ENCODE measurements around the gene SUGP2.
"Not testable (repeated sequence)": the region's sequence is repeated elsewhere in the genome, so short reads cannot be mapped to it uniquely, and the experiment has no call there.

The SUGP2 gene

DNA sequence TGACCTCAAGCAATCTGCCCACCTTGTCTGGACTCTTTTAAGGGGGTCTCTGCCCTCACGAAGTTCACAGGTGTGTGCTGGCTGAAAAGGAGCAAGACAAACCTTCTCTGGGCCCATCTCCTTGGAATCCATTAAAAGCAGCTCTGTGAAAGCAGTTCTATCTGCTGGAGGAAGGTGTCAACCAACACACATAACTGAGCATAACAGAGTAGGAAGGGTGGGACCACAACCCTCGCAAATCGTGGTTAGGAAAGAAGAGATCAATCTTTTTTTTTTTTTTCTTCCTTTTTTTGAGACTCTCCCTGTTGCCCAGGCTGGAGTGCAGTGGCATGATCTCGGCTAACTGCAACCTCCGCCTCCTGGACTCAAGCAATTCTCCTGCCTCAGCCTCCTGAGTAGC is 1.4 kb downstream of the SUGP2 start:
- DNase-seq (ENCODE audit: low spot score), result no peak

- no peak for DNase-seq (ENCODE audit: low spot score)
These were observed 4.8 kb downstream of the SUGP2 start for GRCh38 chr19:19028526-19028925.

DNA sequence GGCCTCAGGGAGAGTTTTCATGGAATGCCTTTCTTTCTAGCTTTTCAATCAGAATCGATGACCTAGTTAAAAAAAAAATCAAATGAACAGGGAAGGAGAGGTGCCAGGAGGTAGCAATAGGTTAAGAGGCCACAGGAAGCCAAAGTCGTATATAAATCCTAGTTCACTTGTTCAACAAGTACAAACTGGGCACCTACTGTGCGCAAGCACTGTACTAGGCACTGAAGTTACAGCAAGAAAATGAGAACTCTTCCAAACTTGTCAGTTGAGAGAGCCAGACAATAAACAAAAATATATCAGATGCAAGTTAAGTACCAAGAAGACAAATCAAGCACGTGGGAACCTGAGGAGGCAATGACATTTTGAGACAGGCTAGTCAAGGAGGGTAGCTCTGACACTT is 6.1 kb downstream of the SUGP2 start:
- no peak for DNase-seq (ENCODE audit: low spot score)

DNA sequence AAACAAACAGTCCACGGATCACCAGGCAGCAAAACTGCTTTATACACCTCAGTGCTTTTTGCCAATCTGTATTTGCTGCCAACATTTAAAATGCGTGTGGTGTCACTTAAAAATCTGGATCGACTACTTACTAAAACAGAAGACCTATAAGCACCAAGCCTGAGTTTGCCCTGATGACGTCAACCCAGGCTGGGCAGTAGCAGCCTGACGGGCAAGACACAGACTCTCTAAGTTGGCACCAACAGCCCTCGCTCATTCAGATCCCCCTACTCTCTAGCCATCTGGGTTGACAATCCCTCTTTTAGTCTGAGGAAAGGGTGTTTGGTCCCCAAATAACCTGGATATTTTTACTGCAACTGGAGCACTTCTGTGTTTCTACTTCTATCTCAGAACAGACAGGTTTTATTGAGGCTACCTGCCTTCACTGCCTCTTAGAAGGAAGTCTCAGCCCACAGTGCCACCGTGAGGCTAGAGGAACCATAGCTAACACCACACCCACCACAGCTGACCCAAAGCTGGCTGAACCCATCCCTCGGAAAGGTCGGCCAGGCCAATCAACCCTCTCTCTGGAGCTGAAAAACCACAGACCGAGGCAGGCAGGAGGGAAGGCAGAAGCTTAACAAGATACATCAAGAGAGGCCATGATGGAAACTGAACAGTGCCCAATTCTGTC is 6.9 kb downstream of the SUGP2 start:
- DNase-seq (ENCODE audit: low spot score), result no peak

GRCh38 chr19:19025861-19026260 is 7.5 kb downstream of the SUGP2 start:
- no peak for DNase-seq (ENCODE audit: low spot score)

- not testable (repeated sequence) for DNase-seq (ENCODE audit: low spot score)
These were observed 9.9 kb downstream of the SUGP2 start for GRCh38 chr19:19023376-19023775.

GRCh38 chr19:19022380-19022961 is 10.8 kb downstream of the SUGP2 start:
- no peak for DNase-seq (ENCODE audit: low spot score)

DNA sequence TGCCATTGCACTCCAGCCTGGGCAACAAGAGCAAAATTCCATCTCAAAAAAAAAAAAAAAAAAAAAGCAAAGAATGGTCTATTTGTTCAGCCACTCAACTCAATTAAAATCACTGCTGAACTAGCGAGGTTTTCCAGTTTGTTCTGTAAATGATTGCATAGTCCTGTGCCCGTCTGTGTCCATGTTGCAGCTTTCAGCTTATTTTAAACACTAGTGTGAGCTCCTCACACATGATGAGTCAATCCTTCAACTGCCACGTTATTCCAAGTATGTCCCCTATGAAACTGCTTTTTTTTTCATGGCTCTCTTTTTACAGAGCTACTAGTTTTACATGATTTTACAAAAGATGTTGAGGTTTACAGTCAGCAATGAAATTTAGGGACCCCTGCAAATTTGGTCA is 12.2 kb downstream of the SUGP2 start:
- DNase-seq (ENCODE audit: low spot score), result no peak

DNA sequence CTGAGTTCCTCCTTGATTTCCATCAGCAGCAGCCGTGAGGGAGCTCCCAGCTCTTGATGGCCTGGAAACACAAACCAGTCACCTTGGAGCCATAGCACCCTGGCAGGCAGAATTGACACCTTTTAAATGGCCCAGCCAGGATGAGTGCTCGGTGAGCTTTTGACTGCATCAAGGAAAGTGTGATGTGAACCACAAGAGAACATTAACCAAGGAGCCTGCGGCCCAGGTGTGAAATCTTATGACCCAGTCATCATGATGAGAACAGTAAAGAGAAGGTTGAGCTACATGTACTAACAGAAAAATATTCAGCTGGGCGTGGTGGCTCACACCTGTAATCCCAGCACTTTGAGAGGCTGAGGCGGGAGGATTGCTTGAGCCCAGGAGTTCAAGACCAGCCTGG is 22.8 kb downstream of the SUGP2 start:
- DNase-seq (ENCODE audit: low spot score), result no peak

- DNase-seq (ENCODE audit: low spot score), result no peak
These were observed 23.4 kb downstream of the SUGP2 start for GRCh38 chr19:19009951-19010350.

- no peak for DNase-seq (ENCODE audit: low spot score)
These were observed 27.1 kb downstream of the SUGP2 start for GRCh38 chr19:19006213-19006612.

DNA sequence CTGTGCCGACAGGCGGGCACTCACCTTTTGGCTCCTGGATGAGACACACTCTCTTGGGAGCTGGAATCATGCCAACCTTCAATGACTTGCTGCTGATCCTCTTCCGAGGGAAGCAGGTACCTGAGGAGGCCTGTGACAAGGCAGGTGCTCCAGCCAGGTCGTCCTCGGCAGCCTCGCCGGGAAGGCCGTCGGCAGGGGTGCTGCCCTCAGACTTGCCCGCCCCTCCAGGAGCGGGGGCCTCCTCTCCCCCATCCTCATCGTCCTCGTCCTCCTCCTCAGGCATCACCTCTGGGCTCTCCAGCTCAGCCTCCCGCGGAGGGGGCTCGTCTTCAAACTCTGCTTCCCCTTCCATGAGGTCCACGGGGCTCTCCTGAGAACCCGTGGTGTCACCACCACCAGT is 29.2 kb downstream of the SUGP2 start:
- DNase-seq (ENCODE audit: low spot score), result no peak

- DNase-seq (ENCODE audit: low spot score), result no peak
These were observed 33.3 kb downstream of the SUGP2 start for GRCh38 chr19:18999896-19000620.

DNA sequence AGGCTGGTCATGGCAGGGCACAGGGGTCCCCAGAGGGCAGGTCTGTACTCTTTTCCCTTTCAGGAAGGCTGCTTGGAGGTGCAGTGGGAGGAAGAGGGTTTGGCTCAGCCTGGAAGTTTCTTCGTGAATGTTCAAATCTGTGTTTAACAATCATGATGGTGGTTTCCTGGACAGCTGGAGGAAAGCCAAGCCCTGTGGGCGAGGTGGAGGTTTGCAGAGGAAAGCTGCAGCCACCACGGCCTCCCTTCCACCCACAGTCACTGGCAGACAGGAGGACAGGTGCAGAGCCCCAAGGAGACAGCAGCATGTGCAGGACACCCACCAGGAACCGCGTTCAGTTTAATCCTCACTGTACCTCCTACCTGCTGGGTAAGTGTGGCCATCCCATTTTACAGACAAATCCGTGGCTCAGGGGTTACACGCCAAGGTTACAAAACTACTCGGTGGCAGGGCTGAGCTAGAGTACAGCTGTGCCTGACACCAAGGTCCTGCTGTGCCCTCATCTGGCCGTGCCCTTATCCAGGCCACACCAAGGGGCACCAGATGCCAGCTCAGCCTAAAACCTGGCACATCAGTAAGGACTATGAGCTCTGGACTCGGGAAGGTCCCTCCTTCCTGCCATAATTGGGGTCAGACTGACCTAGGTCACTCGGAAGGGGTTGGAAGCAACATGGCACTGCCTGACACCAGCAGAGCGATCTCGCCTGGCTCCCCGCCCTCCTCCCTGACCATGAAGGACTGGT is 34.1 kb downstream of the SUGP2 start:
- no peak for DNase-seq (ENCODE audit: low spot score)

DNA sequence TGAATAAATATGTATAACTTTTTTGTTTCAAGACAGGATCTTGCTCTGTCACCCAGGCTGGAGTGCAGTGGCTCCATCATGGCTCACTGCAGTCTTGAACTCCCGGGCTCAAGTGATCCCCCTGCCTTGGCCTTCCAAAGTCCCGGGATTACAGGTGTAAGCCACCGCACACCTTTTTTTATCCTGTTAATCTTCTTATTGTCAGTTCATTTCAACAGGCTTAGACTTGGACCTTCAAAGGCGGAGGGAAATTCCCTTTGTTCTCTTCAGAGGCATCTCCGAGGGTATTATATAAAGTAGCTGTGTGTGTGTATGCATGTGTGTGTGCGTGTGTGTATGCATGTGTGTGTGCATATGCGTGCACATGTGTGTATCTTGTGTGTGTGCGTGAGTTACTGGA is 35.0 kb downstream of the SUGP2 start:
- no peak for DNase-seq (ENCODE audit: low spot score)

DNA sequence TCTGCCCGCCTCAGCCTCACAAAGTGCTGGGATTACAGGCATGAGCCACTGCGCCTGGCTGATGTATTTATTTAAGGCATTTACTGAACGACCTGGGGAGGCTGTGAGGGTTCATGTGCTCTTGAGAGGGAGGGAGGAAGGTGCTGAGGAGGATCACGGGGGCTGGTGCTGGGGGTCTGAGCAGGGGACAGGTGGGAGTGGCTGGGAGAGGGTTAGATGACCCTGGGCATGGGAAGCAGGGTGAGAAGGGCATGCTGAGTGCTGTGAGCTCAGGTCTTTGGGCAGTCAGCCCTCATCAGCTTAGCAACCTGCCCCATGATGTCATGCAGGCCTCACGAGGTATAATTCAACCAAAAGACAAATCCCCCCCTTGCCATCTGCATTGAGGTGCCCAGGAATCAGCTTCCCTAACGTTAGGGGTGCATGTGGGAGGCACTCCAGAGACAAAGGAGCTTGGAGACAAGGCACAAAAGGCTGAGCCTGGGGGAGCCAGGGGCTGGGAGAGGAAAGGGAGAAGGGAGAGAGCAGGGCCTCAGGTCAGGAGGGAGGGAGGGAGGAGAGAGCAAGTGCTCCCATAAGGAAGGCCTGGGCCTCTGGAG is 36.4 kb downstream of the SUGP2 start:
- no peak for DNase-seq (ENCODE audit: low spot score)

- DNase-seq (ENCODE audit: low spot score), result no peak
These were observed 37.0 kb downstream of the SUGP2 start for GRCh38 chr19:18996351-18996750.

DNA sequence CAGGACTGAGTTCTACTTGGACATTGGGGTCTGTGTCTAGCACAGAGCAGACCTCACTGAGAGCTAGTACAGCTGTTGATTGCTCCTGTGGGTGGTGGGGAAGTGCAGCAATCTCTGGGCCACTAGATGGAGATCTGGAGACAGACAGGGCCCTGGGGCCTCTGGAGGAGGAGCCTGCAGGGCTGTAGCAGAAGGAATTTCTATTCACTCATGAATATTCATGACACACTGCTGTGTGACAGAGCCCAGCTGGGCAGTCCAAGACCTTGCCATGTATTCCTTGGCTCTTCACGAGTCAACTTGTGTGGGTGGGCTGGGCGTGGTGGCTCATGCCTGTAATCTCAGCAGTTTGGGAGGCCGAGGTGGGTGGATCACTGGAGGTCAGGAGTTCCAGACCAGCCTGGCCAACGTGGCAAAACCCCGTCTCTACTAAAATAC is 37.5 kb downstream of the SUGP2 start:
- DNase-seq (ENCODE audit: low spot score), result no peak

GRCh38 chr19:18993115-18993514 is 40.2 kb downstream of the SUGP2 start:
- no peak for DNase-seq (ENCODE audit: low spot score)

GRCh38 chr19:18992696-18993095 is 40.6 kb downstream of the SUGP2 start:
- no peak for DNase-seq (ENCODE audit: low spot score)

- DNase-seq (ENCODE audit: low spot score), result no peak
These were observed 41.8 kb downstream of the SUGP2 start for GRCh38 chr19:18991468-18991867.

DNA sequence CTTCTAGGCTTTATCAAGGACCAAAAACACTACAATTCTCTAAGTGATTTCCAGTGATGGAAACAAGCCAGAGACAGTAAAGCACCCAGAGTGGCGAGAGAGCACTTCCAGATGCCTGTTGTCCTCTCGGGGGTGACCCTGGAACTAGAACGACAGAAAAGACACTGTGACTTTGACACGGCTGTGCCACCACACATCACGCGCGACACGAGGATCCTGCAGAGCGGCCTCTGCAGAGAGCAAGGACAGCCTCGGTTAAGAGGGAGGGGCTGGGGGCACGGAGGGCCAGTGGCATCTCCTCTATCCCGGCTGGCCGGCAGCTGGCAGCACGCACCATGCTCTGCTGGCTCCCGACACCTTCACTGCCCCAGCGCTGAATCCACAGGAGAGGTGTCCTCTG is 42.3 kb downstream of the SUGP2 start:
- no peak for DNase-seq (ENCODE audit: low spot score)
